Thyroid gland (tissue), 4 donors: ENCODE data around the gene DPYD.

Experiments
- CTCF ChIP-seq, 6 experiments: fragments of 200-600 bp in 3 of 6; fragments of 450-650 bp in 3 of 6; sonication (generic) in 3 of 6; IDR thresholded peaks; one replicate each; pipeline ENCODE4 v1.5.1; 2016 to 2019; ENCODE audit warnings: antibody characterized with exemption in 6 of 6, mild to moderate bottlenecking in 2 of 6, inconsistent platforms in 1 of 6, moderate library complexity in 1 of 6
- POLR2A ChIP-seq, 2 donors: fragments of 450-650 bp; IDR thresholded peaks; one replicate each; pipeline ENCODE4 v1.6.1; 2017; ENCODE audit warnings: antibody characterized with exemption in 2 of 2, mild to moderate bottlenecking in 2 of 2, moderate library complexity in 1 of 2

GRCh38 chr1:97781762-97782337 lies 139.0 kb downstream of the DPYD start:
- TF ChIP-seq POLR2A (IDR thresholded peaks at IDR 0.05) (no peak), CTCF (IDR thresholded peaks at IDR 0.05) (no peak)
